Measurements from ENCODE around the gene DACH2. TPM values are rescaled to one million over a fixed set of nuclear protein-coding genes. Genes with fewer than 3 reads are reported as not detected.

DACH2 gene
- total RNA-seq, 1 experiment from 2014 or later, result 1.0 TPM

DNA sequence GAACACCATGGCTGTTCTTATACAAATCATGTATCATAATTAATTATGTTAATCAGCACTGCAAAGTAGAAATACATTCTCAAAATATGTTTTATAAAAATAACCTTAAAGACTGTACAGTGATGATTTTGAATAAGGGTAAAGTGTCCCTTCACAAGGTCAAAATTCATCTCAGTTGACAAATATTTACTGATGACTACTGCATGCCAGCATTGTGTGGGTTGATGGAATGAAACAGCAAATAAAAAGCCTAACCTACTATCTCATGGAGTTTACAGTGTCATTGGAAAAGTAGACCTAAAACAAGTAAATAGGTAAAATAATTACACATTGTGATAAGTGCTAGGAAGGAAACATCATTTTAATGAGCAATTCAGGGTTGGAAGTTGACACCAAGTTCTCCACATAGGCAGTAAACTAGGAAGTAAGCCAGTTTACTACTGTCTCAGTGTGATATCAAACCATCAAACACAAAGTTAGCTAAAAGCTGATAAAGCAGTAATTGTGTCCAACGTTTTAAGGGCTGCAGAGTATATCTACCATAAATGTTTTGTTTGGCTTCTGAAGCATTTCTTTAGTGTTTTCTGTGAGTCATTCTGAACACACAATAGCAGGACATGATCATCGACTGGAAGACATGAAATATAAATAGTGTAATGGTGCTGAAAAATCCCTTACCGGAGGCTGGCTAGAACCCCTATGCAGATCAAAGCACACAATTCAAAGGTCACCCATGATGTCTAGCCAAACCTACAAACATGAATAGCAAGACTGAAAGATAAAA, 221.8 kb downstream of the DACH2 start:
- no peak overlapping the region for H3K27ac Mint-ChIP-seq

More for the DNA sequence above, 221.8 kb downstream of the DACH2 start:
- H4K20me1 ChIP-seq (ENCODE audit: control insufficient read depth, insufficient read depth, insufficient read length), result no peaks in the 10 kb centered on the region
- H4K8ac ChIP-seq (replicated peaks; ENCODE audit: insufficient read length, low read depth, low read length), result no peak overlapping the region
- Mint-ChIP-seq H3K4me3 (no peak overlapping the region), H3K27me3 (ENCODE audit: low read depth) (no peaks in the 10 kb centered on the region), H3K4me1 (no peaks in the 10 kb centered on the region), H3K9me3 (peaks cover 0 to 10% of the 10 kb centered on the region in 2 experiments; a peak in 3 of 5 replicates), H3K36me3 (ENCODE audit: insufficient read depth in 1 of 3, low read depth in 3 of 3) (no peaks in the 10 kb centered on the region)
- H3K27ac ChIP-seq (ENCODE audit: insufficient read length, low read depth, low read length), result no peak overlapping the region
- H4K5ac ChIP-seq (ENCODE audit: insufficient read length, low read depth, low read length), result no peak overlapping the region
- H3K4ac ChIP-seq (ENCODE audit: low read depth, low read length), result no peak overlapping the region
- no peaks in the 10 kb centered on the region for H3K4me1 ChIP-seq (ENCODE audit: insufficient read depth, low read length)
- H3K79me1 ChIP-seq (ENCODE audit: insufficient read depth, low read depth, low read length, poor library complexity, severe bottlenecking), result no peaks in the 10 kb centered on the region
- no peak overlapping the region for H2BK15ac ChIP-seq (ENCODE audit: low read depth, low read length)
- no peak overlapping the region for H3K14ac ChIP-seq (ENCODE audit: insufficient read depth, low read length)
- H2BK12ac ChIP-seq (ENCODE audit: insufficient read length, low read depth, low read length), result no peak overlapping the region
- no peak overlapping the region for H3K4me2 ChIP-seq (ENCODE audit: insufficient read depth, insufficient read length, low read length)
- no CpG with 5 or more reads among the region's 3 CpGs for WGBS (ENCODE audit: extremely low coverage, insufficient read length, low lambda C conversion rate)
- no peaks in the 10 kb centered on the region for H3K79me2 ChIP-seq (ENCODE audit: insufficient read depth, low read length)
- H3K9me3 ChIP-seq (ENCODE audit: control insufficient read depth, low read depth, low read length), result no peaks in the 10 kb centered on the region
- no peak overlapping the region for H2AK5ac ChIP-seq (ENCODE audit: insufficient read length, low read length)
- no peak overlapping the region for H2BK120ac ChIP-seq (ENCODE audit: low read depth, low read length, poor library complexity, severe bottlenecking)
- H3K27me3 ChIP-seq (ENCODE audit: insufficient read depth, low read length), result no peaks in the 10 kb centered on the region
- H3K23me2 ChIP-seq (ENCODE audit: insufficient read length, low read depth, low read length, poor library complexity, severe bottlenecking), result no peaks in the 10 kb centered on the region
- no peak overlapping the region for H4K91ac ChIP-seq (ENCODE audit: insufficient read length, low read depth, low read length)
- no peak overlapping the region for H3T11ph ChIP-seq (ENCODE audit: low read length)
- no peak overlapping the region for H2AFZ ChIP-seq (ENCODE audit: low read length)
- H3K23ac ChIP-seq (ENCODE audit: insufficient read length, low read depth, low read length), result no peak overlapping the region
- DNase-seq, result no peak
- no peak overlapping the region for H3K56ac ChIP-seq (ENCODE audit: insufficient read length, low read depth, low read length)
- H2BK20ac ChIP-seq (ENCODE audit: low read depth, low read length, poor library complexity, severe bottlenecking), result no peak overlapping the region
- no peak overlapping the region for H3K9ac ChIP-seq (ENCODE audit: extremely low read depth, insufficient read length, low read length)
- no peak overlapping the region for H2BK5ac ChIP-seq (ENCODE audit: insufficient read length, low read length)
- no peak overlapping the region for H3K18ac ChIP-seq (ENCODE audit: insufficient read length, low read depth, low read length)
- TF ChIP-seq, protein P1, sequence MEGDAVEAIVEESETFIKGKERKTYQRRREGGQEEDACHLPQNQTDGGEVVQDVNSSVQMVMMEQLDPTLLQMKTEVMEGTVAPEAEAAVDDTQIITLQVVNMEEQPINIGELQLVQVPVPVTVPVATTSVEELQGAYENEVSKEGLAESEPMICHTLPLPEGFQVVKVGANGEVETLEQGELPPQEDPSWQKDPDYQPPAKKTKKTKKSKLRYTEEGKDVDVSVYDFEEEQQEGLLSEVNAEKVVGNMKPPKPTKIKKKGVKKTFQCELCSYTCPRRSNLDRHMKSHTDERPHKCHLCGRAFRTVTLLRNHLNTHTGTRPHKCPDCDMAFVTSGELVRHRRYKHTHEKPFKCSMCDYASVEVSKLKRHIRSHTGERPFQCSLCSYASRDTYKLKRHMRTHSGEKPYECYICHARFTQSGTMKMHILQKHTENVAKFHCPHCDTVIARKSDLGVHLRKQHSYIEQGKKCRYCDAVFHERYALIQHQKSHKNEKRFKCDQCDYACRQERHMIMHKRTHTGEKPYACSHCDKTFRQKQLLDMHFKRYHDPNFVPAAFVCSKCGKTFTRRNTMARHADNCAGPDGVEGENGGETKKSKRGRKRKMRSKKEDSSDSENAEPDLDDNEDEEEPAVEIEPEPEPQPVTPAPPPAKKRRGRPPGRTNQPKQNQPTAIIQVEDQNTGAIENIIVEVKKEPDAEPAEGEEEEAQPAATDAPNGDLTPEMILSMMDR (conservative IDR thresholded peaks at IDR 0.05), result no peak
